ENCODE results near the gene KIRREL3.
A peak's percentile ranks its signal among the peaks of the same experiment; 100 is the strongest.

Gene KIRREL3

DNA sequence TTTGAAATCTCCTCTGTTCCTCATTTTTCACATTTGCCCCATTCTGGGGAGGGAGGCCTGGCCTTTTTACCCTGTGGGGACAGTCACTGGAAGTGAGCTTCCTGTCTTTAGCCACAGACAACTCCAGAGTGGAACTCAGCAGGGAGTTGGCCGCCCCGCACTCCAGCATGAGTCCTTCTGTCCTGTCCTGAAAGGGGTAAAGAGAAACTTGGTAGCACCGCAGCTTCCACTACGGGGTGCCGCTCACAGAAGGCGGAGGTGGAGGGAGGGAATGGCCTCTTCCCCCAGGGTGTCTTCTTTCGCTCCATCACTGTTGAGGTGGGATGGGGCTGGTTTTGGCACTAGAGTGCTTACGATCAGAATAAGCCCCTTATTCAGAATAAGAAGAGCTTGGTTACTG is 512.9 kb downstream of the KIRREL3 start:
- no peaks in the 10 kb centered on the region for H3K4me1 Mint-ChIP-seq
- no peaks in the 10 kb centered on the region for H3K9me3 Mint-ChIP-seq
- no peaks in the 10 kb centered on the region for H3K36me3 Mint-ChIP-seq
- ATAC-seq (no peak), DNase-seq (ENCODE audit: low spot score in 2 of 2) (no peak)
- H3K27ac Mint-ChIP-seq = no peak overlapping the region
- no peak overlapping the region for H3K4me3 Mint-ChIP-seq

DNA sequence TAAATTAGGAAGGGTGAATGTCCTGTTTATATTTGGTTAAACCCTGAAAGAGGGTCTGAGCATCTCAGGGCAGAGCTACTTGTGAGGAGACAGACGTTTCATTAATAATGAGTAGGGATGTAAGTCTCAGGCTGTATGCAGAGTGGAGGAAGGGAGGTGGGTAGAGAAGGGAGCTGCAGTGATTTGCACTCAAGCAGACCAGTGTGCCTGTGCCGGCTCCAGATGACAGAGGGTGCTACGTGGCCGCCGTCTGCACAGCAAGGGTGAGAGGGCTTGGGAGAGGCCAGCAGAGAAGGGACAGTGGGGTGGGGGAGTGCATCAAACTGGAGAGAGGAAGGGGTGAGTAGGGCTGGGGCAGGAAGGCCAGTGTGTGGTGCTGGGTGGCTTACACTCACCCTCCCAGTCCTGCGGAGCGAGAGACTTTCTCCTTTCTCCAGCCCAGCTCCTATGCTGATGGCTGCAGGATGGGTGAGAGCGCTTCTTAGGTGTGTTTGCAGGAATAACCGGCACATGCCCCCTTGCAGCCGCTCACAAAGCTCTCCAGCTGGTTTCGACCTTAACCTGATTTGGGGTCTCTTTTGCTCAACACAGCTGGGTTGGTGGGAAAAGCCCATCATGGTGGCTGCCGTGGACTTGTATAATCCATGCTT is 514.5 kb downstream of the KIRREL3 start:
- Mint-ChIP-seq H3K27ac (no peak overlapping the region), H3K4me1 (peaks cover under 1% of the 10 kb centered on the region), H3K36me3 (no peaks in the 10 kb centered on the region), H3K9me3 (no peaks in the 10 kb centered on the region), H3K4me3 (no peak overlapping the region)
- DNase-seq (ENCODE audit: low spot score in 2 of 2) (no peak), ATAC-seq (no peak)

DNA sequence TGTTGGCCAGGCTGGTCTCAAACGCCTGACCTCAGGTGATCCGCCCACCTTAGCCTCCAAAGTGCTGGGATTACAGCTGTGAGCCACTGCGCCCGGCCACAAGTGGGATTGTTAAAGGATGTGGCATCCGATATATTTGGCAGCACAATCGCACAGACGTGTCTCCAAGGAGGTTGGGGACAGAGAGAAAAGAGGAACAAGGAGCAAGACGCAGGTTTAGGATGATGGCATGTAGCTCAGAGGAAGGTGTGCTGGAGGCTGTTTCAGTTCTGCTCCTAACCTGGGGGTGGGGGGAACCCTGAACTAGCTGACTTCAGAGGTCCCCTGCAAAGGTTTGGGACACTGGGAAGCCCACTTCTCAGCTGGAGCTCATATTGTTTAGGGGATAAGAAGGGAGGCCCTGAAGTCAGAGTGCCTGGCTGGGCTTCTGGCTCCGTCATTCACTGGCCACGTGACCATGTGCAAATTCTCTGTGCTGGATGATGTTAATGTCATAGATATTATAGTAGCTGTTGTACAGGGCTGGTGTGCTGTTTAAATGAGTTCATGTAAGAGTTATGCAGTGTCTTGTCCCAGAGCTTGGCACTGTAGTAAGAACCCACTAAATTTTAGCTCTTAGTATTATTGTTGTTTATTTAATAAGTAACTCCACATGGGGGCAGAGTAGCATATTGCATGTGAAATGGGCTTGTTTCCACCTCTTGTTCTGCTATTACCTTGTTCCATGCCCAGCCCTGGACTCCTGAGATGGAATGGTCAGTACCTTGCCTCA is 515.4 kb downstream of the KIRREL3 start:
- ATAC-seq = no peak
- H3K27ac Mint-ChIP-seq = no peak overlapping the region
- no peak for DNase-seq (ENCODE audit: low spot score in 2 of 2)
- no peak overlapping the region for H3K4me3 Mint-ChIP-seq
- peaks cover 8% of the 10 kb centered on the region for H3K4me1 Mint-ChIP-seq
- H3K36me3 Mint-ChIP-seq = no peaks in the 10 kb centered on the region
- no peaks in the 10 kb centered on the region for H3K9me3 Mint-ChIP-seq

DNA sequence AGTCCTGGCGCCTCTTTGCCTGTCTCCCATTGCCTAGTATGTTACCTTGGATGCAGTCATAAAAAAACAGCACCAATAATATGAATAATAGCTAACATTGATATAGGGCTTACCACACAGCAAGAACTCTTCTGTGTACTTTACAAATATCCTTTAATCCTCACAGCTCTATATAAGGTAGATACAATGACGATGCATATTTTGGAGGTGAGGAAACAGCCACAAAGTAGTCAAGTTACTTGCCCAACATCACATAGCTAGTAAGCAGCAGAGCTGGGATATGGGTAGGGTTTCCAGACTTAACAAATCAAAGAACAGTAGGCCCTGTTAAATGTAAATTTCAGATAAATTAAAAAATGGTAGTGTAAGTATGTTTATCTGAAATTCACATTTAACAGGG is 516.3 kb downstream of the KIRREL3 start:
- no peak for ATAC-seq
- Mint-ChIP-seq H3K27ac (peak overlapping the region; percentile 40), H3K4me3 (no peak overlapping the region), H3K36me3 (no peaks in the 10 kb centered on the region), H3K9me3 (no peaks in the 10 kb centered on the region), H3K4me1 (peaks cover 8% of the 10 kb centered on the region)
- no peak for DNase-seq (ENCODE audit: low spot score in 2 of 2)

DNA sequence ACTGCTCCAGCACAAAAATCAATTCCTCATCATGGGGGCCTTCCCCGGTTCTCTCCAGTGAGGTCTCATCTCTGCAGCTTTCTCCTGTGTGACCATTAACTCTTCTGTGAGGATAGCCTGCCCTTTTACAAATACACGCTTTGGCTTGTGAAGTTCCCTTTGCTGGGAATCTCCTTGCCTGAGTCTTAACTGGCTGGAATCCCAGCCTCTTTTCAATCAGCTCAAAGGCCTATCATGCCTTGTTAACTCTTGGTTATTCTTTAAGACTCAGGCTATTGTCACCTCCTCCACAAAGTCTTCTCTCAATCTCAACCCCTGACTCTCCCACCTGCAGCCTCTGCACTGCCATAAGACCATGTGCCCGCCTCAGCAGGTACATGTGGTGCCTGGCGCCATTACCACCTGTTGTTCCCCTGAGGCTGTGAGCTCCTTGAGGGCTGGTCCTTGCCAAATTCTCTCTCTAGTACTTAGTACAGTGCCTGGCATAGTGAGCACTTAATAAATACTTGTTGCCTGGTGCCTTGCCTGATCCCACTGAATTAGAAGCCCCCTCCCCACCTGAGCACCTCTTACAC is 516.9 kb downstream of the KIRREL3 start:
- no peak for ATAC-seq
- H3K4me3 Mint-ChIP-seq = no peak overlapping the region
- H3K27ac Mint-ChIP-seq = peak overlapping the region; percentile 40

DNA sequence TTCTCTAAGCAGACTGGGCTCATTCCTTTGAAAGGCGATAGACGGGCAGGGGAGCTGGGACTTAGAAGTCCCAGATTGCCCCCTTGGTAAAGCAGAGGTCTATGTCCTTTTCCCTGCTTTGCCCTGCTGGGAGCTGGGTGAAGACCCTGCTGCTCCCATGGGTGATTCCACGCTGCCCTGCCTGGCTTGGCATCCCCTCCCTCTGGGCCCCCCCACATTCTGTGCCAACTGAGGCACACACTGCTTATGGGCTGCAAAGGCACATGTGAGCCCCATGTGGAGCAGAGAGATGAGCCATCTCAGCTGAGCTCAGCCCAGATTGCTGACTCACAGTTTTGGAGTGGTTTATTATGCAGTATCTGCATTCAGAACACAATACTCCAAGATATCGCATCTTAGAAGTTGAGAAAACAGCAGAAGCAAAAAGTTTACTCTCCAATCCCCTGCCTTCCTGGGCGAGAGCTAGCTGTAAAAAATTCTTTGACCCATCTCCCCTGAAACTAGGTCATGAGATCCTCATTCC is 517.9 kb downstream of the KIRREL3 start:
- Mint-ChIP-seq H3K4me1 (peaks cover 21% of the 10 kb centered on the region), H3K9me3 (no peaks in the 10 kb centered on the region), H3K36me3 (no peaks in the 10 kb centered on the region), H3K4me3 (no peak overlapping the region), H3K27ac (no peak overlapping the region)
- no peak for ATAC-seq
- DNase-seq (ENCODE audit: low spot score in 2 of 2) = no peak

More for the DNA sequence above, 516.9 kb downstream of the KIRREL3 start:
- H3K9me3 Mint-ChIP-seq = no peaks in the 10 kb centered on the region
- H3K36me3 Mint-ChIP-seq = no peaks in the 10 kb centered on the region
- H3K4me1 Mint-ChIP-seq = peaks cover 10% of the 10 kb centered on the region
- no peak for DNase-seq (ENCODE audit: low spot score in 2 of 2)

DNA sequence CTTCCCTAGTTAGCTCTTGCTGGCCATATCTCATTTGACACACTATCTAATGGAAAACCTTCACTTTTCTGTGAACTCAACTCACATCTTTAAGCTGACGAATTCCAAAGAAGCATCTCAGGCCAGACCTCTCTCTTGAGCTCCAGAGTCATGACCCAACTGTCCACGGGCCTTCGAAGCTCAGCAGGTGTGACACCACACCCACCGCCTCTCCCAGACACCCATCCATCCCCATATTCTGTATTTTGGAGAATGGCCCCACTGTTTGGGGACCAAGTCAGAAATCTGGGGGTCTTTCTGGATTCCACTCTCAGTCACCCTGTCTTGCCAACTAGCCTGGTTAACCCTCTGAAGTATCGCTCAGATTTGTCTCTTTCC is 519.3 kb downstream of the KIRREL3 start:
- no peak for ATAC-seq
- Mint-ChIP-seq H3K4me1 (peaks cover 34% of the 10 kb centered on the region), H3K4me3 (no peak overlapping the region), H3K9me3 (no peaks in the 10 kb centered on the region), H3K27ac (peak overlapping the region; percentile 68), H3K36me3 (no peaks in the 10 kb centered on the region)
- no peak for DNase-seq (ENCODE audit: low spot score in 2 of 2)

DNA sequence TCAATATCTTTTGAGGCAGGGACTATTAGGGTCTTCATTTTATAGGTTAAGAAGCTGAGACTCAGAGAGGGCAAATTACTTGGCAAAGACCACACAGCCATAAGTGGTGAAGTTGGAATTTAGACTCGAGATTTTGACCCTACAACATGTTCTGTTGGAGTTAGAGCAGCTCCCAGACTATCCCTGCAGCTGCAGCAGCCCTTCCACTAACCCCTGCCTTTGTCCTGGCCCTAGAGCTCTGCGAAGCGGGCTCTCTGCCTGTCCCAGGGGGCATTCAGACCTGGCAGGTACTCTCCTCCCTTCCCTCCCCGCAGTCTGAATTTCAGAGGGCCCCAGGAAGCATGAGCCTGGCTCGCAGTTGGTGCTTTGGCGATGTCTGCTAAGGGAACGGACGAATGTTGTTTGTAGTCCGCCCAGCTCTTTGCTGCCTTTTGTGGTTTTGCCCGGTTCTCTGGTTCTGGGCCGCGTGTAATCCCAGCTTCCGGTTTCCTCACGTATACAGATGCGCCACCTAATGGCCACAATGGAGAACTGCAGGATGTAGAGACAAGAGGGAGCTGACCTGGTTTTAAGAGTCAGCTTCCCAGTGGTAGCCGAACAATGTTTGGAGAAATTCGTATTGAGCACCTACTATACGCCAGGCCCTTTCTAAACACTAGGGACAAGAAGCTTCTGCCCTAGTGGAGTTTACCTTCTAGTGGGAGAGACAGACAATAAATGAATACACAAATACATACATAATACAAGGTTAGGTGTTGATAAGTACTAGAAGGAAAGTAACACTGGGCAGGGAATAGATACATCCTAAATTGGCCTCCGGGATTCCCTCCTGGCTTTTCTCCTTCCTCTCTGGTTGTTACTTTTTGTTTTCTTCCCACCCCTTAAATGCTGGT is 519.9 kb downstream of the KIRREL3 start:
- Mint-ChIP-seq H3K4me3 (peak overlapping the region; percentile 55), H3K9me3 (no peaks in the 10 kb centered on the region), H3K4me1 (peaks cover 38% of the 10 kb centered on the region), H3K27ac (peak overlapping the region; percentile 88), H3K36me3 (no peaks in the 10 kb centered on the region)
- ATAC-seq (peak; percentile 59), DNase-seq (ENCODE audit: low spot score in 2 of 2) (peak; percentile 41 to 81)

DNA sequence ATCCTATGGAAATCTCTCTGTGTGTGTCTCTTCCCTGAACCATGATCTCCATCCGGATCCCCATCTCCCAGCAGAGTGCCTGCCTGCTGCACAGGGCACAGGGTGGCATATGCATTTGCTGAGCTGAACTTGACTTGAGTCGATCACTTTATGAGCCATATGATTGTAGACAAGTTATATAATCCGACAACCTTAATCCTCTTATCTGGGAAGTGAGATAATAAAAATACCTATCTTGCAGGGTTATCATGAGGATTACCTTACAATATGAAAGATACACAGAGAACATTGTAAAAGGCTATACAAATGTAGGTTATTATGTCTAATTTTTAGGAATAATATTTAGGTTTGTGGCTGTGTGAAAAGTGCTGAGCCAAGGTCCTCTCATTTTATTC is 520.6 kb downstream of the KIRREL3 start:
- Mint-ChIP-seq H3K36me3 (no peaks in the 10 kb centered on the region), H3K4me1 (peaks cover 38% of the 10 kb centered on the region), H3K27ac (peak overlapping the region; percentile 88), H3K4me3 (no peak overlapping the region), H3K9me3 (no peaks in the 10 kb centered on the region)
- ATAC-seq (no peak), DNase-seq (ENCODE audit: low spot score in 2 of 2) (no peak)

DNA sequence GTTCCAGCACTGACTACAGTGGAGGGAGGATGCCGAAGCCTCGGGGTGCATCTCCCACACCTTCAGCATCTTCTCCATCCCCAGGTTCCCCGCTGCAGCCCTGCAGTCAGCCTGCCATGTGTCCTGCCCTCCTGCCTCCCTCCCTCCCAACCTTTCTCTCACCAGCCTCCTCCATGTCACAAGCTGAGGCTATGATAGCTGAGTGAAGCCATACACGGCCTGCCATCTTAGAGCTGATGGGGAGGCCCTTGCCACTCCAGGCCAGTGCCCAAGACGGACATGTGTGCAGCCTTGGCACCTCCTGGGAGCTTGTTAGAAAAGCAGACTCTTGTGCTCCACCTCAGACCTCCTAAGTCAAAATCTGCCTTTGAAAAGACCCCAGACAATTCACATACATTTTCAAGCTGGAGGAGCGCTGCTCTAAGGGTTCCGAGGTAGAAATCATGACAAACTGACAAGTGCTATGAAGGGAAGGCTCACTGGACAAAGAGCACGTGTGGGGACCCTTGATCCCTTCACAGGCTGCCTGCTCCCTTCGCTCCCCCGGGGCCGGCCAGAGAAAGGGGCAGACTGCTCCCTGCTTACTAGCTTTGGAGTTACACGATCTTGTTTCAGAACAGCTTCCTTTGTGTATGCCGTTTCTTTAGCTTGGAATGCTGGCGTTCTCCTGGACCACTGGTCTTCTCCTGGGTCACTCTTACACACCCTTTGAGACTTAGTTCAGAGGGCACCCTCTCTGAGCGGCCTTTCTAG is 521.2 kb downstream of the KIRREL3 start:
- no peaks in the 10 kb centered on the region for H3K9me3 Mint-ChIP-seq

DNA sequence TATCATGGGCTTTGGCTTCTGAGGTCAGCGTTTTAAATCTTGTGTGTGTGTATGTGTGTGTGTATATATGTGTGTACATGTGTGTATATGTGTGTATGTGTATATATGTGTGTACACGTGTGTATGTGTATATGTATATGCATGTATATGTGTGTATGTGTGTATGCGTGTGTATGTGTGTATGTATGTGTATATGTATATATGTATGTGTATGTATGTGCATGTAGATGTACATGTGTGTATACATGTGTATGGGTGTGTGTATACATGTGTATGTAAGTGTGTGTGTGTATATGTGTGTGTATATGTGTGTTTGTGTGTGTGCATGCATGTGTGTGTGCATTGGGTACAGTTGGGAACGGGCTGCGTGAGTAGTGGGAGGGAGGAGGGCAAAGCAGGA is 522.1 kb downstream of the KIRREL3 start:
- no peak for ATAC-seq
- Mint-ChIP-seq H3K36me3 (no peaks in the 10 kb centered on the region), H3K4me3 (peak overlapping the region; percentile 37), H3K9me3 (no peaks in the 10 kb centered on the region), H3K4me1 (peaks cover 38% of the 10 kb centered on the region), H3K27ac (peak overlapping the region; percentile 71)
- DNase-seq (ENCODE audit: low spot score in 2 of 2) = no peak

More for the DNA sequence above, 521.2 kb downstream of the KIRREL3 start:
- Mint-ChIP-seq H3K4me3 (no peak overlapping the region), H3K4me1 (peaks cover 38% of the 10 kb centered on the region), H3K36me3 (no peaks in the 10 kb centered on the region), H3K27ac (no peak overlapping the region)
- no peak for ATAC-seq
- no peak for DNase-seq (ENCODE audit: low spot score in 2 of 2)

DNA sequence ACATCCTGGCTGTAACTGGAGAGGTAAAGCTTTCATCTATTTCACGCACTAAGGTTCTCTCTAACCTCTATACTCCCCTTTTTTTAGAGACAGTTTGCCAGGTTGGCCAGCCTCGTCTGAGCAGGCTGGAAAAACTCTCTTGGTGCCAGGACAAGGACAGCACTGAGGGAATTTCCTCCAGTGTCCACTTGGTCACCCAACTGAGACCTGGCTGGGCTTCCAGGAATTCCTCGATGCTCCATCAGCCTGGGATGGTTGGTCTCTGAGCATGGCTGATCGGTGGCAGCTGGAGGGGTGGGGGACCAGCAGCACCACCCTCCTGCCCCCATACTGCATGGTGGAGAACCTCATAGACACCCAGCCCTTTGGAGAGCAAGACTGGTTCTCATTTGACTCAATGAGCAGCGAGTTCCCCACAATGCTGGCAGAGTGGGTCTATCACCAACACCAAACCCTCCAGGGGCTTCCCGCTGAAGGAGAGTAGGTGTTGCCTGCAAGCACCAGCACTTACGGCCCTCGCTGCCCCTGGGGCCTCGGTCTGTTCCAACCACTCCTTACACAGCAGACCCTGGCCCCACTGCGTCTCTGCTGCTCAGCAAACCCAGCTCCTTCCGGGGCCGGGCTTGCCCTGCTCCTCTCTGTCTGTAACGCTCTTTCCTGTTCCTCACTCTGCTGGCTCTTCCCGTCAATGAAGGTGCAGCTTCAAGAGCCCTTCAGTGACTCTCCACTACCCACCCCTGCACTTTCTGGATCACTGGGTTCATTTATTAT is 522.9 kb downstream of the KIRREL3 start:
- ATAC-seq = peak; percentile 73
- Mint-ChIP-seq H3K4me3 (peak overlapping the region; percentile 37), H3K4me1 (peaks cover 40% of the 10 kb centered on the region), H3K9me3 (no peaks in the 10 kb centered on the region), H3K27ac (peak overlapping the region; percentile 71), H3K36me3 (no peaks in the 10 kb centered on the region)
- DNase-seq (ENCODE audit: low spot score in 2 of 2) = peak in 1 of 2 donors; percentile 70

DNA sequence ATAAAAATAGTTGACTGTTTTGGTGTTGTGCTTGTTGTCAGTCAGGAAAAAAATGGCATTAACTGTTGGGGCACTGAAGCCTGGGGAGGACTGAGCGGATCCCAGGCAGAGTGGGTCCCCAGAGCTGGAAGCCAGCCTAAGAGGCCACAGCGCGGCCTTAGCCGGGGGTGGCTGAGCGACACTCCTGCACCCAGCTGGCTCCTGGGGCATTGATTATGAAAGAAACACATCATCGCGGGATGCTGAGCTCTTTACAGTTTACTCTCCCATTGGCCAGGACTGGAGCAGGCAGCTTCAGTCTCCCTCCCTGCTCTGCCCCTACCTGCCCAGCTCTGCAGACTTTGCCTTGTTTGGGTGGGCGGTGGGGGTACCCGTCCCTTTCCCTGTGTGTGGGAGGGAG is 523.6 kb downstream of the KIRREL3 start:
- peak; percentile 27 for ATAC-seq
- Mint-ChIP-seq H3K27ac (peak overlapping the region; percentile 71), H3K9me3 (no peaks in the 10 kb centered on the region), H3K36me3 (no peaks in the 10 kb centered on the region), H3K4me1 (peaks cover 45% of the 10 kb centered on the region), H3K4me3 (peak overlapping the region; percentile 37)
- no peak for DNase-seq (ENCODE audit: low spot score in 2 of 2)

All from stimulated activated effector memory CD8-positive, alpha-beta T cell treated with anti-CD3 and anti-CD28 coated beads, Interleukin-12 subunit alpha, Interleukin-12 subunit beta, amount 100 ng/mL, for 72 hours (primary cell).